Uterus (tissue), 4 donors: Measurements from ENCODE around the gene LHPP. TPM values are rescaled to one million over a fixed set of nuclear protein-coding genes. Genes with fewer than 3 reads are reported as not detected.

ENCODE experiments used
- DNase-seq, 2 donors: peaks; one replicate each; pipeline ENCODE4 v3.0.0-alpha.2; 2019 to 2020
- H3K27ac ChIP-seq, 2 donors: fragments of 200-600 bp; sonication (generic); 1 replicate in 1 of 2; 2 replicates in 1 of 2; pipeline ENCODE4 v1.5.1; 2016 to 2018
- H3K27me3 ChIP-seq, 2 donors: fragments of 200-600 bp; sonication (generic); one replicate each; pipeline ENCODE4 v1.5.1; 2018 to 2019; ENCODE audit warnings: control low read depth in 1 of 2
- H3K36me3 ChIP-seq, 2 donors: fragments of 200-600 bp; sonication (generic); one replicate each; pipeline ENCODE4 v1.5.1; 2019; ENCODE audit warnings: control low read depth in 1 of 2
- H3K4me1 ChIP-seq, 2 donors: fragments of 200-600 bp; sonication (generic); one replicate each; pipeline ENCODE4 v1.5.1; 2018 to 2019; ENCODE audit warnings: control low read depth in 1 of 2
- H3K4me3 ChIP-seq, 2 donors: fragments of 200-600 bp; sonication (generic); 1 replicate in 1 of 2; 2 replicates in 1 of 2; pipeline ENCODE4 v1.5.1; 2018 to 2019; ENCODE audit warnings: mild to moderate bottlenecking in 1 of 2
- H3K9me3 ChIP-seq, 2 donors: fragments of 200-600 bp; sonication (generic); one replicate each; pipeline ENCODE4 v1.5.1; 2019; ENCODE audit warnings: control low read depth in 1 of 2
- CTCF ChIP-seq, 4 experiments: fragments of 200-600 bp in 2 of 4; fragments of 450-650 bp in 2 of 4; sonication (generic) in 2 of 4; IDR thresholded peaks; one replicate each; pipeline ENCODE4 v1.5.1; 2016 to 2019; ENCODE audit warnings: antibody characterized with exemption in 4 of 4, mild to moderate bottlenecking in 2 of 4, moderate library complexity in 1 of 4
- POLR2A ChIP-seq, 2 donors: fragments of 450-650 bp; IDR thresholded peaks; one replicate each; pipeline ENCODE4 v1.6.1; 2016; ENCODE audit warnings: antibody characterized with exemption in 2 of 2, mild to moderate bottlenecking in 1 of 2, moderate library complexity in 1 of 2
- intact Hi-C: fragments of 100-400 bp; cut with DNase I; formaldehyde crosslinking; loops from one replicate; pipeline ENCODE4 v1.15.1; 2023; ENCODE audit warnings: low total_unique reads
- total RNA-seq, 4 donors: library from RNA; depleted of rRNA in 3 of 4; stranded (reverse); fragments of >200 nt in 3 of 4; gene quantifications; one replicate each; pipeline versions ENCODE4 v1.1.0 to v1.2.4, GENCODE V29; 2014 to 2023
- donor health status: DM: yes; HTN: yes; CAD: no.

Gene LHPP
- total RNA-seq, 4 donors from 2014 or later = 0.51 to 23.2 (median 15.3) TPM; not detected in 1

- no peak for DNase-seq
- Histone ChIP-seq H3K27ac (no peak overlapping the region), H3K27me3 (no peaks in the 10 kb centered on the region), H3K4me3 (no peak overlapping the region), H3K36me3 (no peaks in the 10 kb centered on the region), H3K4me1 (peaks cover 0 to 3% of the 10 kb centered on the region in 2 donors), H3K9me3 (no peaks in the 10 kb centered on the region)
- TF ChIP-seq POLR2A (IDR thresholded peaks at IDR 0.05) = no peak
- no peak for TF ChIP-seq CTCF (IDR thresholded peaks at IDR 0.05)
- intact Hi-C loops = no loop called here
Observed at GRCh38 chr10:124660404-124661125, 198.9 kb downstream of the LHPP start.

- H3K27ac ChIP-seq = no peak overlapping the region
- H3K4me3 ChIP-seq = no peak overlapping the region
- no peaks in the 10 kb centered on the region for H3K36me3 ChIP-seq
- no peaks in the 10 kb centered on the region for H3K27me3 ChIP-seq
- peaks cover 0 to 3% of the 10 kb centered on the region in 2 donors for H3K4me1 ChIP-seq
- DNase-seq = no peak
- TF ChIP-seq POLR2A (IDR thresholded peaks at IDR 0.05) (no peak), CTCF (IDR thresholded peaks at IDR 0.05) (no peak)
- intact Hi-C loops = no loop called here
- no peaks in the 10 kb centered on the region for H3K9me3 ChIP-seq
Observed at GRCh38 chr10:124661660-124662180, 200.1 kb downstream of the LHPP start.

DNA sequence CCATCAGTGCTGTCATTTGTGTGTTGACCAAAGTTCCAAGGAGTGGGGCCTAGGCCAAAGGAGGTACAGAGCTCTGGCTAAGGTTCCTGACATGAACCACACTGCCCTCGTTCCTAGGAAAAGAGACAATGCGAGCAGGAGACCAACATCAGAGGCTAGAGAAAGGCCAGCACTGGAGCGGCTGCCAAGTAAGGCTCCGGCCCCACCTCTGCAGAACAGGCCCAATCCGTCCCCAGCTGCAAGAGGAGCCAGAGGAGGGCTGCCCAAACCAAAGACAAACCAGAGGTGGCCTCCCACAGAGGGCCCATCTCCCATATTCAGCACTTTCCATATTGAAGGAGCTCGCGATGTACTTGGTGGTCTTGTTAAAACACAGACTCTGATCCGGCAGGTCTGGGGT, 201.6 kb downstream of the LHPP start:
- no peak overlapping the region for H3K4me3 ChIP-seq
- H3K9me3 ChIP-seq = no peaks in the 10 kb centered on the region
- H3K4me1 ChIP-seq = peaks cover 0 to 3% of the 10 kb centered on the region in 2 donors
- TF ChIP-seq POLR2A (IDR thresholded peaks at IDR 0.05) (no peak), CTCF (IDR thresholded peaks at IDR 0.05) (no peak)
- intact Hi-C loops = no loop called here
- H3K27me3 ChIP-seq = no peaks in the 10 kb centered on the region
- no peak overlapping the region for H3K27ac ChIP-seq
- no peaks in the 10 kb centered on the region for H3K36me3 ChIP-seq
- DNase-seq = no peak

Other genes with a start within 250 kb of the LHPP start
- gene OAT, start 42.9 kb upstream of the LHPP start, total RNA-seq = 100 to 1,000 TPM in 2 of 4 donors, 10 to 100 TPM in 2; 75.3 to 175 (median 97.6) TPM
- gene NKX1-2, start 11.8 kb upstream of the LHPP start, total RNA-seq = not detected